ENCODE measurements around the gene SLC25A51.

GRCh38 chr9:37880916-37881479 is 22.9 kb downstream of the SLC25A51 start:
- TF ChIP-seq GLIS2 (tag by site-specific recombination; IDR thresholded peaks at IDR 0.05): no peak
- no peak for TF ChIP-seq CTCF (tag by site-specific recombination; IDR thresholded peaks at IDR 0.05)
- no peak for TF ChIP-seq ZNF777 (tag by site-specific recombination; IDR thresholded peaks at IDR 0.05; ENCODE audit: borderline replicate concordance)
- no peak for TF ChIP-seq GLI4 (tag by site-specific recombination; IDR thresholded peaks at IDR 0.05)
- no peak for TF ChIP-seq ZNF184 (tag by site-specific recombination; IDR thresholded peaks at IDR 0.05)
- no peak for TF ChIP-seq ZBTB11 (tag by site-specific recombination; conservative IDR thresholded peaks at IDR 0.05; ENCODE audit: low read depth)
- TF ChIP-seq ZNF561 (tag by site-specific recombination; IDR thresholded peaks at IDR 0.05; ENCODE audit: borderline replicate concordance): no peak
- TF ChIP-seq ZNF175 (tag by site-specific recombination; IDR thresholded peaks at IDR 0.05): no peak
- no peak for TF ChIP-seq KLF9 (tag by site-specific recombination; IDR thresholded peaks at IDR 0.05; ENCODE audit: low read depth)
- TF ChIP-seq ZNF366 (tag by site-specific recombination; conservative IDR thresholded peaks at IDR 0.05): no peak
- TF ChIP-seq ZNF501 (tag by site-specific recombination; IDR thresholded peaks at IDR 0.05): no peak
